Bronchial epithelial cell (primary cell): Measurements from ENCODE around the gene SLC18A2. TPM values are rescaled to one million over a fixed set of nuclear protein-coding genes. Genes with fewer than 3 reads are reported as not detected.

Experiments used
- DNase-seq: peaks from one replicate; pipeline ENCODE4 v3.0.0-alpha.2; 2010; ENCODE audit warnings: low read depth
- FAIRE-seq: peaks from 2 replicates; lab custom pipeline; 2011; peaks lifted over from hg19 to GRCh38; lab: Jason Lieb, UNC
- H3K27me3 ChIP-seq: 2 replicates; pipeline ENCODE4 v1.5.1; 2011; ENCODE audit warnings: low read length; ENCODE audit not compliant: control insufficient read depth, insufficient read depth
- H3K36me3 ChIP-seq: 2 replicates; pipeline ENCODE4 v1.5.1; 2011; ENCODE audit warnings: low read length; ENCODE audit not compliant: control insufficient read depth, insufficient read depth
- H3K4me3 ChIP-seq: 2 replicates; pipeline ENCODE4 v1.5.1; 2011; ENCODE audit warnings: mild to moderate bottlenecking, low read depth, low read length, control low read depth
- total RNA-seq: library from RNA; depleted of rRNA; stranded (reverse); fragments of >200 nt; gene quantifications from 2 replicates; pipeline ENCODE4 v1.2.1, GENCODE V29; 2014
- TF ChIP-seq, protein P1 (sequence below): IDR thresholded peaks from 2 replicates; pipeline ENCODE4 v1.5.1; 2011; ENCODE audit warnings: mild to moderate bottlenecking, moderate library complexity, low read length, control low read depth, inconsistent platforms; ENCODE audit not compliant: insufficient read depth, severe bottlenecking

Gene SLC18A2
- total RNA-seq, 1 donor from 2014 or later = not detected

DNA sequence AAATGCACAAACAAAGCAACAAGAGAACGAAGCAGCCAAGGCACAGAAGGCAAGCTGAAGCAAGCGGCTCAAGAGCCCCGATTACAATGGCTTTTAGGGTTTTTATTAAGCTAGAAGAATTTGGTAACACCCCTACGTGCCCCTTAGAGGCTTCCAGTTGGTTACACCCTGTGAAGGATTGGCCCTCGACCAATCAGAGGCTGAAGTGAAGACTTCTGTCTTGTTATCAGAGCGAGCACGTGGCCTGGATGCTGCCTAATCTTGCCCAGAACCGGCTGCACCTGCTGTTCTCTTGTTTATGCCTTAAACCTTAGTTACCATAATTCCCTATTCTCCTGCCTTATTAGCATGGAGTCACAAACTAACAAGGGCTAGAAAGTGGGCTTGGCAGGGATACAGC lies 22.3 kb upstream of the SLC18A2 start:
- Histone ChIP-seq H3K27me3 (peaks cover 2% of the 10 kb centered on the region), H3K36me3 (no peaks in the 10 kb centered on the region), H3K4me3 (no peak overlapping the region)
- FAIRE-seq (no peak), DNase-seq (no peak)
- TF ChIP-seq, protein P1, sequence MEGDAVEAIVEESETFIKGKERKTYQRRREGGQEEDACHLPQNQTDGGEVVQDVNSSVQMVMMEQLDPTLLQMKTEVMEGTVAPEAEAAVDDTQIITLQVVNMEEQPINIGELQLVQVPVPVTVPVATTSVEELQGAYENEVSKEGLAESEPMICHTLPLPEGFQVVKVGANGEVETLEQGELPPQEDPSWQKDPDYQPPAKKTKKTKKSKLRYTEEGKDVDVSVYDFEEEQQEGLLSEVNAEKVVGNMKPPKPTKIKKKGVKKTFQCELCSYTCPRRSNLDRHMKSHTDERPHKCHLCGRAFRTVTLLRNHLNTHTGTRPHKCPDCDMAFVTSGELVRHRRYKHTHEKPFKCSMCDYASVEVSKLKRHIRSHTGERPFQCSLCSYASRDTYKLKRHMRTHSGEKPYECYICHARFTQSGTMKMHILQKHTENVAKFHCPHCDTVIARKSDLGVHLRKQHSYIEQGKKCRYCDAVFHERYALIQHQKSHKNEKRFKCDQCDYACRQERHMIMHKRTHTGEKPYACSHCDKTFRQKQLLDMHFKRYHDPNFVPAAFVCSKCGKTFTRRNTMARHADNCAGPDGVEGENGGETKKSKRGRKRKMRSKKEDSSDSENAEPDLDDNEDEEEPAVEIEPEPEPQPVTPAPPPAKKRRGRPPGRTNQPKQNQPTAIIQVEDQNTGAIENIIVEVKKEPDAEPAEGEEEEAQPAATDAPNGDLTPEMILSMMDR = no peak

DNA sequence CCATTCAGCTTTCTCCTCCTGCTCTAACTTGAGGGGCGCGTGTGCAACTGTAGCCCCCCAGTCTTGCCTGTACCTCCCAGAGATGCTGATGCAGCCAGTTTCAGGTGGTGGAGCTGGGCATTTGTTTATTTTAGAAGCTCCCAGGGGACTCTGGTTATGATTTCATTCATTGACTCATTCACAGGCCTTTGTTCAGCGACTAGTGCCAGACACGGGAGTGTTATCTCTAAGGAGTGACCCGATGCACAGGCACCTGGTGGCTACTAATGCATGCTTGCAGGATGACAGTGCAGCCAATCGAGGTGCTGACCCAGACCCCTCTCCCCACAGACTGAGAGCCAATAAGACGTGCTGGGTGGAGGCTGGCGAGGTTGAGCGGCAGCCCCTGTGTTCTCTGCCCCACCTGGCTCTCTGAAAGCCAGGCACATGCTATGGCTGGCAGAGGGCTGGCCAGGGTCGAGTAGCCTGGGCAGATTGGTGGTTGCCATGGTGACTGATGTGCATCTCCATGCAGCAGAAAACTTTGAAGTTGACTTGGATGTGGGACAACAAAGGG lies 19.7 kb upstream of the SLC18A2 start:
- H3K36me3 ChIP-seq = no peaks in the 10 kb centered on the region
- TF ChIP-seq, protein P1 = no peak
- H3K4me3 ChIP-seq = no peak overlapping the region
- H3K27me3 ChIP-seq = no peaks in the 10 kb centered on the region
- FAIRE-seq (no peak), DNase-seq (peak; percentile 82)

DNA sequence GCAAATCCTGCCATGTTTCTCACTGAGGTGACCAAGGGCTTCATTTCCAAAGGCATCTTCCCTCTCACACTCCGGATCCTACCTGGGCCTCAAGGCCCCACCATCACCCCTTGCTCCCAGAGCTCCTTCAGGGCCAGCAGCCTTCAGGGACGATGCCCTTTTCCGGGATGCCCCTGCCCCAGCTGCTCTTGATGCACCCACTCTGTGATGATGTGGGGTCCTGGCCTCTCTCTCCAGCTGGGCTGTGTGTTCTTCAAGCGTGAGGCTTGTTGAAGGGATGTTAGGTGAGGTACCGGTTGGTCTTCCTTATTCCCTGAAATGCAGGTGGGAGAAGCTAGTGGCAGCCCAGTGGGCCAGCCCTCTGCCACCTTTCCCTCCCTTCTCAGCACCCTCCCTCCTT lies 18.4 kb upstream of the SLC18A2 start:
- TF ChIP-seq, protein P1 = no peak
- no peak overlapping the region for H3K4me3 ChIP-seq
- FAIRE-seq = no peak
- no peak for DNase-seq
- no peaks in the 10 kb centered on the region for H3K36me3 ChIP-seq
- H3K27me3 ChIP-seq = no peaks in the 10 kb centered on the region

DNA sequence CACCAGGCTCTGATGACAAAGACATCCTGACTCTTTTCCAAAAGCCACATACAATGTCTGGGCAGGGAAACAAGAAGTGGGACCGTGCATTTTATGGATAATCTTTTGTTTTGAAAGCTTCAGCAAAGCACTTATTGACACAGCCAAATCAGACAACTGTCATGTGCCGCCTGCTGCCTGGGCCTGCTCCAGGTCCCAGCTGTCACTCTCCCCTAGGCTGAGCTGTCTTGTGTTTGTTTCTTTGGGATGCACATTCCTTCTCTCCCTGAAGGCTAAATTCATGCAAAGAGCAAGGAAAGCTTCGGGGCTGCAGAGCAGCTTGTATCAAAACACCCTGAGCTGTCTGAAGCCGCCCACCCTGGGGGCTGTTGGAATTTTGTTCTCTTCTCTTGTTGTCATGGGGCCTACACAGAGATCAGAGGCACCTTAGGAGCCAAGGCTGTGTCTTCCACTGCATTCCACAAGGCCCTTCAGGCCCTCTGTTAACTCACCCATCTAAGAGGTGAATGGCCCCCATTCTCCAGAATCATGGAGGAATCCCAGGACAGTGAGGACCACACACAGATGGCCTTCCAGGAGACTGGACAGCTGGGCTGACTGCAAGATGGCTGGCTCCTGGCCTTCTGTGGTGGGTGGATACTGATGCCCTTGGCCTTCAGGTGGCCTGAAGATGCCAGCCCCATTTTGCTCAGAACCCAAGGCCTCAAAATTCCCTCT lies 17.8 kb upstream of the SLC18A2 start:
- no peaks in the 10 kb centered on the region for H3K27me3 ChIP-seq
- TF ChIP-seq, protein P1 = no peak
- no peaks in the 10 kb centered on the region for H3K36me3 ChIP-seq
- H3K4me3 ChIP-seq = no peak overlapping the region
- no peak for DNase-seq
- FAIRE-seq = no peak

DNA sequence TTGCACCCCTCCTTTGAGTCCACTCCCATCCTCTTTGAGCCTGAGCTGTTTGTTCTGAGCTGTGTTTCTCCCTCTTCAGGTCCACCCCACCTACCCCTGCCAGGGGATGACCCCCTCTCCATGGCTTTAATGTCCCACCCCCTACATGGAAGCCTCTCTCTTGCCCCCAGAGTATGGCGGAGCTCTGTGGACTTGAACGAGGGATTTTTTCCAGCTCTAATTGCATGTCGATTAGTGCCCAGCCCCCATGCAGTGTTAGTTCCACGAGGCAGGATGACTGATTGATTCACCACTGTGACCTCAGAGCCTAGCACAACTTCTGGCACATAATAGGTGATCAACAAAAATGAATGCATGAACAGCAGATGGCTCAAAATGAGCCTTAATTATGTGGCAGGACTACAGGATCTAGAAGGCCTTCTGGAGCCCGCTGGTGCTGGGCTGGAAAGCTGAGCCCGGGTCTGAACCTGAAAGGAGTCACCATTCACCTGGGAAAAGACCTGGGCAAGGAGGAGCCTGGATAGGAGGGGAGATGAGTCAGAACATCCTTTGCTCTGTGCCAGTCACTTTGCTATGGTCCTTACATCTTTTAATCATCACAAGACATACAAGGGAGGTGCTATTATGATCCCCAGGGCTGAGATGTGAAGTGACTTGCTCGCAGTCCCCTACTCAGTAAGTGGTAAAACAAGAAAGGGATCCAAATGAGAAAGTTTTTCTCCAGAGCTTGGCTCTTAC lies 17.1 kb upstream of the SLC18A2 start:
- H3K4me3 ChIP-seq = no peak overlapping the region
- H3K27me3 ChIP-seq = no peaks in the 10 kb centered on the region
- TF ChIP-seq, protein P1 = no peak
- FAIRE-seq (no peak), DNase-seq (peak; percentile 51)
- no peaks in the 10 kb centered on the region for H3K36me3 ChIP-seq
